Measurements from ENCODE around the gene TAS1R1.

TAS1R1 gene

DNA sequence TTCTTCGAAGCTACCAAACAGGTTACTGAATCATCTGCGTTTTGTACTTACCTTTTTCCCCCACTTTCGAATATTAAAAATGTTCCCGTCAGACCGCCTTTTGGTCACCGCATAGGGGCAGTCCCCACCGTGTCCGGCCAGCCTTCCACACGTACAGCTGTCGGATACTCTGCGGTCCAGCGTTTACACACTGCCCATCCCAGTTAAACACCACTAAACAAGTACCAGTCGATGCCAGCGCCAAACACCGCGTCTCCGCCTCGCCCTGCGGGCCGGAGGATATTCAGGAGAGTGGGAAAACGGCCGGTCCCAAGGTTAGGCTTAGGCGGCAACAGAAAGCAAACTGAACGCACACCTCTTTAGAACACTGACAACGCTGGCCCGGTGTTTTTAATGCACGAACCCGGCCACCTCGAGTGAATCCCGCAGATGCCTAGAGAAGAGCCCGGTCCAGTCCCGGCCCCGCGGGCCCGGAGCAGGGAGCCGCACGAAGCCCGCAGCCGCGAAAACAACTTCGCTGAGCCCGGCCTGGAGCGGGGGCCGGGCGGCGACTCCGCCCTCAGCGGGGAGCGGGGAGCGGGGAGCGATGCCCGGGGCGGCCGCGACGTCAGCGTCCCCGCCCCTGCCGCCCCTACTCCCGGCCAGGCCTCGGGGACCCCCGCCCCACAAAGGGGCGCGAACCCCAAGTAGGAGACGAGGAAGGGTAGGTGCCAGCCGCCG is 57.7 kb downstream of the TAS1R1 start:
- H3K4me1 ChIP-seq, result peaks cover 16 to 26% (median 20%) of the 10 kb centered on the region in 10 experiments
- peak overlapping the region; percentile 74 to 87 (median 83) for H3K9ac ChIP-seq
- peak overlapping the region; percentile 64 to 79 (median 72) for H3K27ac ChIP-seq
- peaks cover 9 to 14% (median 13%) of the 10 kb centered on the region in 11 experiments; a peak in 21 of 22 replicates for H3K36me3 ChIP-seq
- TF ChIP-seq Cebpa-rat (IDR thresholded peaks at IDR 0.05), result no peak
- peak overlapping the region; percentile 80 to 99 (median 96) for H3K4me3 ChIP-seq
- peaks cover 0 to 19% (median 13%) of the 10 kb centered on the region in 11 experiments; a peak in 10 of 22 replicates for H3K27me3 ChIP-seq
- peak overlapping the region; percentile 91 to 99 (median 97) for H3K4me2 ChIP-seq
- peaks cover 14 to 28% (median 27%) of the 10 kb centered on the region in 11 experiments for H4K20me1 ChIP-seq
- no peaks in the 10 kb centered on the region for H3K9me3 ChIP-seq (replicated peaks in 1 of 11)

DNA sequence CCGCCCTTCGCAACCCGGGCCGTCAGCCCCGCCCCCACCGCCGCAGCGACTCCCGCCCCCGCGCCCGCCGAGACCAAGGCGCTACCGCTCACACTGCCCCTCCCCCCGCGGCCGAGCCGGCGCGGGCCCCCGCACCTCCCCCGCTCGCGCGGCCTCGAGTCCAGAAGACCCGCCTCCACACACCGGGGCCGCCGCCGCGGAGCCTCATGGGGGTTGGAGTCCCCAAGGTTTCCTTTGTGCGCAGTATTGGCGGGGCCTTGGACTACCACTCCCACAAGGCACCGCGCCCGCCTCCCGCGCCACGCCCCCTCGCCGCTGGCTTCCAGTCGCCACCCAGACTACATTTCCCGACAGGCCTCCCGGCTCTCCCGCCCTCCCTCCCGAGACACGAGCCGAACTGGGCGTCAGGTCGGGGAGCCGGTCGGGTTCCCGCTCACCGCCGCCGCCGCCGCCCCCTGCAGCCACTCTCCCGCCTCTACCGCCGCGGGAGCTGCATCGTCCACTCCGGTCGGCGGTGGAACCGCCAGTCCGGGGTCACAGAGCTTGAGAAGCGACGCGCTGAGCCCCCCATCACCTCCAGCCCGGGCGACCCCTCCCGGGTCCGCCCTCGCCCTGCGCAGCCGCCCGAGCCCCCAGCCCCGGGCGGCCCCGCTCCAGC is 58.4 kb downstream of the TAS1R1 start, which contains the start of gene PHF13:
Gene PHF13 (plus strand): TSS at position 371 of the 658 bp plus-strand sequence. CDS start 336 bp downstream, outside the sequence.
- TF ChIP-seq Cebpa-rat (IDR thresholded peaks at IDR 0.05), result no peak
- Histone ChIP-seq H3K4me2 (peak within 1 kb of the TSS; percentile 91 to 99 (median 97)), H3K9me3 (replicated peaks in 1 of 11) (no peaks in the 10 kb centered on the region)

DNA sequence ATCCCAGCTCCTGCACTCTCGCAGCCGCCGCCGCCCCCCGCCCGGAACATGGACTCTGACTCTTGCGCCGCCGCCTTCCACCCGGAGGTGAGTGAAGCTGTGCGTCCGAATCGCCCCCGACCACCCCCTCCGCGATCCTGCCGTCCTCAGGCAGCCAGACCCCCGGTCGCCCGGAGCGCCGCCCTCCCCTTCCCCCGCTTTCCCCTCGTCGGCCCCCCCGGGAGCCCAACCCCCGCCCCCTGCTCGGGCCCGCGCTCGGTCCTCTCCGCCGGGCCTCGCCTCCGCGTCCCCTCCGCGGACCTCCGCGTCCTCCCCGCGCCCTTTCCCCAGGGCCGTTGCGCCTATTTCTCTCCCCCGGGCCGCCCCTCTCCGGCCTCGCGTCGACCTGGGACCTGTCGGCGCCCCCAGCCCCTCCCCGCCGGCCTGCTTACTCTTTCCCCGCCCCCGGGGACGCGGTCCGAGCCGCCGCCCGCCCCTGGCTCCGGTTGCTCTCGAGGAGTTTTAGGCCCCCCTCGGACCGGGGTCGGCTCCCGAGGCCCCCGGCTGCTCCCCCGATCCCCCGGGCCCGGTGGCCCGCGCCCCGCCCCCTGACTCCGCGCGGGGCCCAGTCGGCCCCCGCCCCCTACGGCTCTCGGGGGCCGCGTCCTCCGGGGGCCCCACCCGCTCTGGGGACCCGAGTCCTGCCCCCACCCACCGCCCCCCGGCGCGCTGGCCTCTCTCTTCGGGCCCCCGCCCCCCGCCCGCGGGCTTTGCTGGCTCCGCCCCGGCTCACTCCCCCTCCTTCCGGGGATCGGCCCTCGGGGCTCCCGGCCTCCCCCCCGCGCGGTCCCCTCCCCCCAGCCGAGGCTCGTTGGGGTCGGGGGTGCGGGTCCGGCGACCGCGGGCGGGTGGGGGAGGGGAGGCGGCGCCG is 59.2 kb downstream of the TAS1R1 start:
- peak overlapping the region; percentile 79 to 96 (median 87) for H3K9ac ChIP-seq
- H3K4me3 ChIP-seq, result peak overlapping the region; percentile 93 to 99 (median 98)
- H3K27ac ChIP-seq, result peak overlapping the region; percentile 46 to 84 (median 76); a peak in 20 of 22 replicates
- peaks cover 23 to 29% (median 27%) of the 10 kb centered on the region in 11 experiments for H3K36me3 ChIP-seq
- no peak for TF ChIP-seq Cebpa-rat (IDR thresholded peaks at IDR 0.05)
- no peaks in the 10 kb centered on the region for H3K9me3 ChIP-seq (replicated peaks in 1 of 11)
- H4K20me1 ChIP-seq, result peaks cover 23 to 43% (median 42%) of the 10 kb centered on the region in 11 experiments
- H3K27me3 ChIP-seq, result peaks cover 0 to 19% (median 13%) of the 10 kb centered on the region in 11 experiments; a peak in 10 of 22 replicates
- H3K4me1 ChIP-seq, result peaks cover 16 to 26% (median 20%) of the 10 kb centered on the region in 10 experiments
- peak overlapping the region; percentile 46 to 86 (median 75) for H3K4me2 ChIP-seq

More for the DNA sequence above, 58.4 kb downstream of the TAS1R1 start, which contains the start of gene PHF13:
- Histone ChIP-seq H3K27ac (peak within 1 kb of the TSS; percentile 66 to 84 (median 78)), H3K4me3 (peak within 1 kb of the TSS; percentile 93 to 99 (median 98)), H4K20me1 (peaks cover 21 to 35% (median 34%) of the 10 kb centered on the region in 11 experiments), H3K9ac (peak within 1 kb of the TSS; percentile 81 to 96 (median 87)), H3K4me1 (peaks cover 16 to 26% (median 20%) of the 10 kb centered on the region in 10 experiments), H3K36me3 (peaks cover 16 to 21% (median 20%) of the 10 kb centered on the region in 11 experiments), H3K27me3 (peaks cover 0 to 19% (median 13%) of the 10 kb centered on the region in 11 experiments; a peak in 10 of 22 replicates)

DNA sequence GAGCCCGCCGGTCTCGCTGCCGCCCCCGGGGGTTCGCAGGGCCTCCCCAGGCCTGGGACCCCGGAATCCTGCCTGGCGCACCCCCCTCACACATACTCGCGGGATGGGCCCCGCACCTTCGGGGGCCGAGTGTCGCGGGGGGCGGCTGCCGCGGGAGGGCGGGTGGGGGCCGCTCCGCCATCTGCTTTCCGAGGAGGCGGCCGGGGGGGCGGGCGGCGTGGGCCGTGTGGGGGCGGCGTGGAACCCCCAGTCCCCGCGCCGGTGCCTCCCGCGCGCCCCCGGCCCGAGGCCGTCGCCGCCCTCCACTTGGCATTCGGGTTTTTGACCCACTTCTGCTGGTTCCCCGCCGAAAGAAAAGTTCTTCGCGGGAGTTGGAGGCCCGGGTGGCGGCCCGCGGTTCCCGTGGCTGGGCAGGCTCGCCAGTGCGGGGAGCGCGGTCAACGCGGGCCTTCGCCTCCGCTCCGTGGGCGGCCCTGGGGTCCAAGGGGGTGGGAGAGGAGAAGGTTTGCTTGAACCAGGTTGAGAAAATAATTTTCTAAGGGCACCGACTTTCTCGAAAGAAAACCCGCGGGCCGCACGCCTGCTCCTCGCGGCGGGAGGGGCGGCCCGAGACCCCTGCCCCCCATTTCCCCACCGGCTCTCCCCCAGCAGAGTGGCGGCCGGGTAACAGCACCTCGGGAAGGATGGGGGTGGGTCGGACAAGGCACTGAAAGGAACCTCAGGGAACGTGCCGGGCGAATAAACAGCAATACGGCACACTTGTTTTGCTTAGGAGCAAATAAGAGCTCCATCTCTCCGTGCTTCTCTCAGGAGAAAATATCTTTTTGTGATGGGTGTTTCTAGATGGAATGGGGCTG is 60.0 kb downstream of the TAS1R1 start:
- Histone ChIP-seq H3K9ac (peak overlapping the region; percentile 73 to 96 (median 82)), H3K4me2 (peak overlapping the region; percentile 80 to 100 (median 96)), H3K27ac (peak overlapping the region in 10 of 11 experiments; percentile 14 to 65 (median 54); a peak in 17 of 22 replicates), H3K9me3 (replicated peaks in 1 of 11) (no peaks in the 10 kb centered on the region), H3K27me3 (peaks cover 0 to 19% (median 13%) of the 10 kb centered on the region in 11 experiments; a peak in 10 of 22 replicates), H3K4me3 (peak overlapping the region; percentile 93 to 99 (median 98)), H3K4me1 (peaks cover 16 to 26% (median 20%) of the 10 kb centered on the region in 10 experiments), H3K36me3 (peaks cover 32 to 38% (median 36%) of the 10 kb centered on the region in 11 experiments), H4K20me1 (peaks cover 29 to 51% (median 50%) of the 10 kb centered on the region in 11 experiments)
- TF ChIP-seq Cebpa-rat (IDR thresholded peaks at IDR 0.05), result no peak

DNA sequence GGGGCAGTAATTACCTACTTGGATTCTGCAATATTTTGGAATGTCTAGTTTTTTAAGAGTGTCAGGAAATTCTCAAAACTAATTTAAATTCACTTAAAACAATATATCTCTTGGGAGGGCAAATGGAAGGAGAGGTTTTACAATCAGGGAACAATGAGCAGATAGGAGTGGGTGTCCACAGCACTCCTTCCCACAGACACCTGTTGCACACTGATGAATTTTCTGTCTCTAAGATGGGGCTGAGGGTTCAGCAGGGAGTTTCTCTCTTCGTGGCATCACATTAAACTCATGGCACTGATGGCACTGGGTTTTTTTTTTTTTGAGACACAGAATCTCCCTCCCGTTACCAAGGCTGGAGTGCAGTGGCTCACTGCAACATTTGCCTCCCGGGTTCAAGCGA is 63.9 kb downstream of the TAS1R1 start:
- no peak overlapping the region for H3K4me3 ChIP-seq
- TF ChIP-seq Cebpa-rat (IDR thresholded peaks at IDR 0.05), result no peak
- no peak overlapping the region for H3K9ac ChIP-seq
- peaks cover 6 to 18% (median 10%) of the 10 kb centered on the region in 10 experiments; a peak in 19 of 20 replicates for H3K4me1 ChIP-seq
- H3K36me3 ChIP-seq, result peaks cover 69 to 77% (median 74%) of the 10 kb centered on the region in 11 experiments
- no peak overlapping the region for H3K27ac ChIP-seq
- no peak overlapping the region for H3K4me2 ChIP-seq
- peaks cover 0 to 8% (median 7%) of the 10 kb centered on the region in 11 experiments; a peak in 7 of 22 replicates for H3K27me3 ChIP-seq
- no peaks in the 10 kb centered on the region for H3K9me3 ChIP-seq (replicated peaks in 1 of 11)
- H4K20me1 ChIP-seq, result peaks cover 38 to 89% (median 85%) of the 10 kb centered on the region in 11 experiments

DNA sequence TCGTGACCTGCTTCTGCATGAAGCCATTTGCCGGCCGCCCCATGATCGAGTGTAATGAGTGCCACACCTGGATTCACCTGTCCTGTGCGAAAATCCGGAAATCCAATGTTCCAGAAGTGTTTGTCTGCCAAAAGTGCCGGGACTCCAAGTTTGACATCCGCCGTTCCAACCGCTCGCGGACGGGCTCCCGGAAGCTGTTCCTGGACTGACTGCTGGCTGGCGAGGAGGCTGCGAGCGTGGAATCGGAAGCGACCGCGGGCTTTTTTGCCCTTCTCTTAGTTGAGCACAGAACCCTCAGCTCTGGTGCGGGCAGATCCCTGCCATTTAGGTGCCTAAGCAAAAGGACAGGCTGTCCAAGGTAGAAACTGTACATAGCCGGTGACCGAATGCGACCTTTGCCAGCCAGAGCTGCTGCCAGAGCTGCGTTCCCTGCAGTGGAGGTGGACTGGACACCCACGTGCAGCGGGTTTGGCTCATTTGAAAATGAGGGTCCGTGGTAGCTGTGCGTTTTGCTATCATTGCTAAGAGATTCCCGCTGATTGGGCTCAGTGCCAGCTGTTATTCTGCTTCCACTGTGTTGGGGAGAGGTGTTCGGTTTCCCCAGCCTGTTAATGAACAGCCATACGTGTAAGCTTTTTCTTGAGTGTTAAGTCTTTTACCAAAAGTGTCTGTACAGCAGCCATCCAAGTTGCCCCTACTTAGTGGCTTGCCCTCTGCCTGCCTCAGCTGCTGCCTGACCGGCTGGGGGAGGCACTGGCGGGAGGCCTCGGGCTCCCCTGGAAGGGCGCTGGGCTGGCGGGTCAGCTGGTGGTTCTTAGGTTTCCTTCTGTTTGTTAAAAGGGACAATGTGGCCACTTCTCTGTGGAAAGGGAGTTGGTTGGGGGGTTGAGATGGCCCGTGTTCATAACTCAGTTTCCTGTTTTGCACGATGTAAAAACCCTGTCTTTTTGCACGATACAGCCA is 66.6 kb downstream of the TAS1R1 start:
- peaks cover 14 to 20% (median 17%) of the 10 kb centered on the region in 10 experiments for H3K4me1 ChIP-seq
- peaks cover 69 to 80% (median 74%) of the 10 kb centered on the region in 11 experiments for H3K36me3 ChIP-seq
- no peak overlapping the region for H3K4me3 ChIP-seq
- no peak for TF ChIP-seq Cebpa-rat (IDR thresholded peaks at IDR 0.05)
- H3K27ac ChIP-seq, result no peak overlapping the region
- no peaks in the 10 kb centered on the region for H3K27me3 ChIP-seq
- peaks cover 40 to 94% (median 82%) of the 10 kb centered on the region in 11 experiments; a peak in 21 of 22 replicates for H4K20me1 ChIP-seq
- H3K9ac ChIP-seq, result peak overlapping the region in 2 of 11 experiments; percentile 0 to 14; a peak in 1 of 22 replicates
- H3K9me3 ChIP-seq (replicated peaks in 1 of 11), result no peaks in the 10 kb centered on the region
- no peak overlapping the region for H3K4me2 ChIP-seq
